GM21723 (cell line): ENCODE data around the gene SLC22A12.

Source experiments
- ATAC-seq: cut with Tn5 transposase; IDR thresholded peaks from one replicate; pipeline ENCODE4 v1.9.1; 2021; ENCODE audit warnings: mild to moderate bottlenecking, moderate library complexity; ENCODE audit not compliant: unreplicated experiment

SLC22A12 gene

DNA sequence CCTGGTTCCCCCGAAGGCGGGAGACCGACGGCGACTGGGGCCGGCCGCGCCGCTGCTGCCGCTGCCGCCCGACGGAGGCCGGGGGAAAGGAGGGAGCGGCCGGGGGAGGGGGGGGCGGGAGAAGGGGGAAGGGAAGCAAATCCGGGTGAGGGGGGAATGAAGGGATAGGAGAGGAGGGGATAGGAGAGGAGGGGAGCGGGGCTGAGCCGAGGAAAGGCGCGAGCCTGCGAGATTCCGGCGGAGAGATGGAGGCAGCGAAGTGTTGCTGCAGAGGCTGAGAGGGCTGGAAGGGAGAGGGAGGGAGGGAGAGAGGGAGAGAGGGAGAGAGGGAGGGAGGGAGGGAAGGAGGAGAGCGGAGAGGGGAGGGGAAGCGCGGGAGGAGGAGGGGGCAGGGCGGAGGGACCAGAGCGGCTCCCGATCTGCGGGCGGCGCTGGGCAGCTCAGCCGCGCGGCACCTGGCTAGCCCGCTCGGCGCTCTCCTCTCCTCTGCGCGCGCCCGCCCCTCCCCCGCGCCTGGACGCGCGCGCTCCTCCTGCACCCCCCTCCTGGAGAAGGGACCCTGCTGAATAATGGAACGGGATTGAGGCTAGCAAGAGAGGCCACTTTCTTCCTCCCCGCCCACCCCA lies 52.3 kb downstream of the SLC22A12 start:
- no peak for ATAC-seq

DNA sequence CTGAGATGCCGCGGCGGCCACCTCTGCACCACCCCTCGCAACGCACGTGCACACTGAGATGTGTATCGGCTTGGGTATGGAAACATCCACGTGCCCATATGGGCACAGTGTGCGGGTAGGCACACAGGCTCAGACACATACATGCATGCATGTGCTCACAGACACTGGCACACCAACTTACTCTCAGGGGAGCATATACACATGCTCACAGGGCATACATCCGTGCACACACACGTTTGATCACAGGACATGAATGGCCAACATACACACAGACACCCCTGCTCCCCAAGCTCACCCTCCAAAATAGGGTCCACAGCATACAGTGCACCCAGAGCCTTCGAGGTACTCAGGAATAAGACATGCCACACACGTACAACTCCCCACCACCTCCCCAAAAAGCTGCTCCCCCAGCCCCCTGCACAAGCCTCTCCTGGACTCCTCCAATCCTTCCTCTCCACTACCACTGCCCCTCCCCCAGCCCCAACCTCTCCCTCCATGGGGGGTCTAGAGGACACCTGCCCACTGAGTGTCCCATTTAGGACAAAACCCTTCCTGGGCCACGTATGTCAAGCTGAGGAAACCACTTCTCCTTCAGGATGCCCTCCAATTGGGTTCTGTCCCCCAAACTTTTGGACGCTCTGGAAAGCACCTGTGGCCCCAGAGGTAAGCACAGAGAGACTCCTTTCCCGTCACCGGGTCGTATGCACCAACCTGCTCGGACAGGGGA lies 53.1 kb downstream of the SLC22A12 start:
- ATAC-seq, result no peak

DNA sequence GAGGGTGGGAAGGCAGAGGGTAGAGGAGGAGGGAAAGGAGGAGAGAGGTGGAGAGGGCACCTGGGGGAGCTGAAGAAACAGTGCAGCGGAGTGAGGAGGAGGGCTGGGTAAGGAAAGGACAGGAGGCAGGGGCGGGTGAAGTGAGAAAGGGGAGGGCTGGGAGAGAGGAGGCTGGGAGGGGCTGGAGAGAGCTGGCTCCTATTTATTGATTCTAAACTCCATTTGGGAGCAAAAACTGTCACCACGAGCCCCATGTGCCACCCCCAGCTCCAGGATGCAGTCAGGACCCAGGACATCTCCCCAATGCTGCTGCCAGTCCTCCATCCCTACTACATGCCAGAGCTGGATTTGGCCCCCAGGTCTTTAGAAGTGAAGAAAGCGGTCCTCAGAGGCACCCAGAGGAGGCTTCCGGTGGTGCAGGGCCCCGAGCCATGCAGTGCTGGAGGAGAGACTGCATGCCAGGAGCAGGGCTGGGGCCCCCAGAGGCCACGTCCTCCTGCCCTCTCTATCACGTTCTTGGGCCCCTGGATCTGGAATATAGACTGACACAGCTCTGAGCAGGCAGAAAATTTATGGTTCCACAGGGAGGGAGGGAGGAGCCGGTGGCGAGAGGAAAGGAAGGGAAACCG lies 53.7 kb downstream of the SLC22A12 start:
- no peak for ATAC-seq

DNA sequence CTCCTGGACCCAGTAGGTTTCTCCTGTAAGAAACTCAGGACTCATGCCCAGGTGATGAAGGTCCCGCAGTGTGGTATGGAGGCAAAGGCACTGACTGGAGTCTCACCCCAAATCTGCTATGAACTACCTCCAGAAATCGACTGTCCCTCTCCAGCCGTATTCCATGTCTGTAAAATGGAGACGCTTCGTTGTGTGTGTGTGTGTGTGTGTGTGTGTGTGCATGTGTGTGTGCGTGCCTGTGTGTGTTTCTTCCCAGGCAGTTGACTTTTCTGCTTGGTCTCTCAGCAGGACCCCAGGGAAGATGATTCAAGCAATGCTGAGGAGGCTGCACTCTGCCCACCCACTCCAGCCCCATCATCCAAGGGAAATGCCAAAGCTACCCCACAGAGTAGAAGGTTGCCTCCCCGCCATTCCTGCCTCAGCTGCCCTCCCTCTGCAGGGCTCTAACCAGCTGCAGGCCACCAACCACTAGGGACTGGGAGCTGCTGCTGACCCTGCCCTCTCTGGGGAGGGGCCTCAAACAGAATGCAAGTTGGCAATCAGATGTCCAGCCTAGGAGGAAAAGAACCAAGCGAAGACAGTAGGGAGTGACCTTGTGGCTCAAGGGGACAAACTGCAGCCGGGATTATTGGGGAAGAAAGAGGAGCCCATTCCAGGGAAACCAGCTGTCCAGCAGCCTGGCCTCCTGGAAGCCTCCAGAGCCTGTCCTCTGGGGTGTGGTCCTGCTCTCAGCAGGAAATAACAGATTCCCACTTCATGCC lies 56.2 kb downstream of the SLC22A12 start:
- no peak for ATAC-seq

- ATAC-seq, result no peak
Observed at GRCh38 chr11:64648551-64648950, 57.5 kb downstream of the SLC22A12 start.

GRCh38 chr11:64649291-64649697 lies 58.3 kb downstream of the SLC22A12 start:
- no peak for ATAC-seq

DNA sequence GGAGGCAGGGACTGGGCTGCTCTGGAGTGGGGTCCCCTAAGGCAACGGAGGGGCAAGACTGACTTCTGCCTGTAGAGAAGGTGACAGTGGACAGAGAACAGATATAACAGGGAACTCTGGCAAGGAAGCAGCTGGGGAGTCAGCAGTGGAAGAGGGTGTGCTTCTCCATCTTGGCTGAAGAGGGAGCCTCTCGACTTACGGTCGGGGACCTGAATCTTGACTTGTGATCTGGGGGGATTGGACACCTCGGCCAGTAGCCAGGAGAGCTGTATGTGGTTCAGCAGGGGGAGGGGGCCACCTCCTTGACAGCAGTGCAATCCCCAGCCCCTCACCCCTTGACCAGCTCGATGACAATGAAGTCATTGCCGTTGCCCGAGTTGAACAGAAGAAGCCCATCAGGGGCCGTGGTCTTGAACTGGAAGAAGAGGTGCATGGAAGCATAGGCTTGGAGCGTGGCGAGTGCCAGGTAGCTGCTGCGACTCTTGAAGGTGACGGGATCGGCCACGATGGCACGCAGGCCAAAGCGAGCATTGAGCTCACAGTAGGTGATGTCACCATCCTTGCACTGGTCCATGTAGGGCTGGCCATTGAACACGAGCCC lies 60.0 kb downstream of the SLC22A12 start:
- no peak for ATAC-seq
